ENCODE results near the gene CYYR1.

CYYR1 gene

GRCh38 chr21:26570203-26570602 lies 2.9 kb downstream of the CYYR1 start:
- DNase-seq (ENCODE audit: low read depth) = no peak
- no peak overlapping the region for H3K4me3 ChIP-seq (ENCODE audit: low read length)
- TF ChIP-seq CTCF (conservative IDR thresholded peaks at IDR 0.05; ENCODE audit: low read depth, low read length) = no peak

GRCh38 chr21:26565546-26565945 lies 7.5 kb downstream of the CYYR1 start:
- no peak overlapping the region for H3K4me3 ChIP-seq (ENCODE audit: low read length)
- TF ChIP-seq CTCF (conservative IDR thresholded peaks at IDR 0.05; ENCODE audit: low read depth, low read length) = no peak
- DNase-seq (ENCODE audit: low read depth) = no peak

- DNase-seq (ENCODE audit: low read depth) = no peak
- no peak overlapping the region for H3K4me3 ChIP-seq (ENCODE audit: low read length)
- no peak for TF ChIP-seq CTCF (conservative IDR thresholded peaks at IDR 0.05; ENCODE audit: low read depth, low read length)
Measured at GRCh38 chr21:26565111-26565510, 8.0 kb downstream of the CYYR1 start.

GRCh38 chr21:26563856-26564503 lies 9.1 kb downstream of the CYYR1 start:
- no peak overlapping the region for H3K4me3 ChIP-seq (ENCODE audit: low read length)
- DNase-seq (ENCODE audit: low read depth) = no peak

GRCh38 chr21:26560612-26561011 lies 12.5 kb downstream of the CYYR1 start:
- no peak overlapping the region for H3K4me3 ChIP-seq (ENCODE audit: low read length)
- TF ChIP-seq CTCF (conservative IDR thresholded peaks at IDR 0.05; ENCODE audit: low read depth, low read length) = no peak
- no peak for DNase-seq (ENCODE audit: low read depth)

More at GRCh38 chr21:26563856-26564503, 9.1 kb downstream of the CYYR1 start:
- TF ChIP-seq CTCF (conservative IDR thresholded peaks at IDR 0.05; ENCODE audit: low read depth, low read length) = no peak

GRCh38 chr21:26559099-26559498 lies 14.0 kb downstream of the CYYR1 start:
- no peak overlapping the region for H3K4me3 ChIP-seq (ENCODE audit: low read length)
- no peak for DNase-seq (ENCODE audit: low read depth)
- no peak for TF ChIP-seq CTCF (conservative IDR thresholded peaks at IDR 0.05; ENCODE audit: low read depth, low read length)

GRCh38 chr21:26557106-26557505 lies 16.0 kb downstream of the CYYR1 start:
- no peak overlapping the region for H3K4me3 ChIP-seq (ENCODE audit: low read length)
- DNase-seq (ENCODE audit: low read depth) = no peak
- TF ChIP-seq CTCF (conservative IDR thresholded peaks at IDR 0.05; ENCODE audit: low read depth, low read length) = no peak
